Panc1 (cell line): Measurements from ENCODE around the gene GMDS.

Source experiments
- REST ChIP-seq, 2 experiments: IDR thresholded peaks; 2 replicates each; pipeline ENCODE4 v1.6.1; 2011 to 2012; ENCODE audit warnings: low read depth in 2 of 2, control low read depth in 1 of 2, low read length in 1 of 2, mild to moderate bottlenecking in 1 of 2, moderate library complexity in 1 of 2; ENCODE audit not compliant: insufficient read depth in 1 of 2
- TF ChIP-seq, protein P1 (sequence below): fragments of 450-650 bp; IDR thresholded peaks from 2 replicates; pipeline ENCODE4 v1.5.1; 2017; ENCODE audit warnings: mild to moderate bottlenecking

GRCh38 chr6:1775441-1775840 is 470.0 kb downstream of the GMDS start:
- TF ChIP-seq, protein P1, sequence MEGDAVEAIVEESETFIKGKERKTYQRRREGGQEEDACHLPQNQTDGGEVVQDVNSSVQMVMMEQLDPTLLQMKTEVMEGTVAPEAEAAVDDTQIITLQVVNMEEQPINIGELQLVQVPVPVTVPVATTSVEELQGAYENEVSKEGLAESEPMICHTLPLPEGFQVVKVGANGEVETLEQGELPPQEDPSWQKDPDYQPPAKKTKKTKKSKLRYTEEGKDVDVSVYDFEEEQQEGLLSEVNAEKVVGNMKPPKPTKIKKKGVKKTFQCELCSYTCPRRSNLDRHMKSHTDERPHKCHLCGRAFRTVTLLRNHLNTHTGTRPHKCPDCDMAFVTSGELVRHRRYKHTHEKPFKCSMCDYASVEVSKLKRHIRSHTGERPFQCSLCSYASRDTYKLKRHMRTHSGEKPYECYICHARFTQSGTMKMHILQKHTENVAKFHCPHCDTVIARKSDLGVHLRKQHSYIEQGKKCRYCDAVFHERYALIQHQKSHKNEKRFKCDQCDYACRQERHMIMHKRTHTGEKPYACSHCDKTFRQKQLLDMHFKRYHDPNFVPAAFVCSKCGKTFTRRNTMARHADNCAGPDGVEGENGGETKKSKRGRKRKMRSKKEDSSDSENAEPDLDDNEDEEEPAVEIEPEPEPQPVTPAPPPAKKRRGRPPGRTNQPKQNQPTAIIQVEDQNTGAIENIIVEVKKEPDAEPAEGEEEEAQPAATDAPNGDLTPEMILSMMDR = no peak
- no peak for TF ChIP-seq REST (IDR thresholded peaks at IDR 0.05; ENCODE audit: insufficient read depth in 1 of 2, low read depth in 2 of 2, low read length in 1 of 2)
